IPS DF 4.7 (cell line): Measurements from ENCODE around the gene DCHS1.

Source experiments
- DNase-seq: peaks from one replicate; pipeline ENCODE4 v3.0.0-alpha.2; 2013; ENCODE audit warnings: low spot score; ENCODE audit errors: extremely low read depth

Gene DCHS1

DNA sequence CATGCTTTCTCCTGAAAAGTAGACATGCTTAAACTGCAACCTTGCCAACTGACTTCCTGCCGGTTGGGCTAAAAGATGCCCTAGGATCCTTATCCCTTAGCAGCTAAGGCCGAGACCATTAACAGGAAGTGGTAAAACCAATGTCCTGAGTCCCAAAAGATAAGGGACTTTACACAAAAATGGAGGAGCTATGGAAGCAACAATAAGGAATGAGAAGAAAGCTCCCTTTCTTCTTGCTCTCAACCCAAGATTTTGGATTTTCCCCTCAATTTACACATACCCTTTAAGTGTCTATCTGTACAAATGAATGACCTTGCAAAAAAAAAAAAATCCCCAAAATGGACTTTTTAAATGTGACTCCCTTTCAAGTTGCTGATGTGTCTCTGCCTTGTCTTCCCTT, 16.4 kb upstream of the DCHS1 start:
- no peak for DNase-seq

DNA sequence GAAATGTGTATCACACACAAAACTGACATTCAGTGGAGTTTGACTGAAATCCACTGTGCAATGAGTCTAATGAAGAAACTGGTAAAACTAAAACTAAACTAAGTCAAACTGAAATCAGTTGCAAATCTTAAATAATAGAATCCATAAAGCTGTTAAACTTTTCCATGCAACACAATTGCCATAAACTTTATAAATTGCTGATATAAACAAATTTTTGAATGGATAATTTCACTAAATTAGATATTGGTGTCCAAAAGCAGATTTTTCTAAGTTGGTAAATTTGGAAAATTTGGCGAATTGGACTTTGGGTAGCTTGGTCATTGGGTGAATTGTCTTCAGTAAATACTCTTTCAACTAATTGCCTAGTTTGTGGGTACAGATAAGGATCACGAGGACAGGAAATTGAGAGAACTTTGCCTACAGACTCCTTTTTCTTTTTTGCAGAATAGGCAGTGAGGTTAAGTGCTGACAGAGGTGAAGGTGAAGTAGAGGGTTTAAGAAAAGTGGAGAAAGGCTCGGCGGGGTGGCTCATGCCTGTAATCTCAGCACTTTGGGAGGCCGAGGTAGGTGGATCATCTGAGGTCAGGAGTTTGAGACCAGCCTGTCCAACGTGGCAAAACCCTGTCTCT, 14.7 kb upstream of the DCHS1 start:
- DNase-seq: no peak

- DNase-seq: no peak
Measured at GRCh38 chr11:6667733-6668374, 12.2 kb upstream of the DCHS1 start.

DNA sequence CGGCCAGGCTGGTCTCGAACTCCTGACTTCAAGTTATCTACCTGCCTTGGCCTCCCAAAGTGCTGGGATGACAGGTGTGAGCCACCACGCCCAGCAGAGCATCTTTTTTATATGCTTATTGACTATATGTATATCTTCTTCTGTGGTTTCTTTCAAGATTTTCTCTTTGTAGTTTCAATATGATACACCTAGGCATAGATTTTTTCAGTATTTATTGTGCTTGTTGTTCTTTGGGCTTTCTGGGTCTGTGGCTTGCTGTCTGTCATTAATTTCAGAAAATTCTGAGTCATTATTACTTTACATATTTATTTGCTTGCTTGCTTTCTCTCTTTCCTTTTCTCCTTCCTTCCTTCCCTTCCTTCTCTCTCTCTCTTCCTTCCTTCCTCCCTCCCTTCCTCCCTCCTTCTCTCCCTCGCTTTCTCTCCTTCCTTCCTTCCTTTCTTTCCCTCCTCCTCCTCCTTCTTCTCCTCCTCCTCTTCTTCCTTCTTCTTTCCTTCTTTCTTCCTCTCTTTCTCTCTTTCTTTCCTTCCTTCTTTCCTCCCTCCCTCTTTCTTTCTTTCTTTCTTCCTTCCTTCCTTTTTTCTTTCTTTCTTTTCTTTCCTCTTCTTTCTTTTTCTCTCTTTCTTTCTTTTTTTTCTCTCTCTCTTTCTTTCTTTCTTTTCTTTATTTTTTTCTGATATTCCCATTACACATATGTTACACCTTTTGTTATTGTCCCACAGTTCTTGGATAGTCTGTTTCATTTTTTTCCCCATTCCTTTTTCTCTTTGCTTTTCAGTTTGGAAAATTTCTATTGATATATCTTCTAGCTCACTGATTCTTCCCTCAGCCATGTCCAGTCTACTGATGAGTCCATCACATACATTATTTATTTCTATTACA, 10.9 kb upstream of the DCHS1 start:
- DNase-seq: no peak

- no peak for DNase-seq
Measured at GRCh38 chr11:6664551-6664950, 8.9 kb upstream of the DCHS1 start.

DNA sequence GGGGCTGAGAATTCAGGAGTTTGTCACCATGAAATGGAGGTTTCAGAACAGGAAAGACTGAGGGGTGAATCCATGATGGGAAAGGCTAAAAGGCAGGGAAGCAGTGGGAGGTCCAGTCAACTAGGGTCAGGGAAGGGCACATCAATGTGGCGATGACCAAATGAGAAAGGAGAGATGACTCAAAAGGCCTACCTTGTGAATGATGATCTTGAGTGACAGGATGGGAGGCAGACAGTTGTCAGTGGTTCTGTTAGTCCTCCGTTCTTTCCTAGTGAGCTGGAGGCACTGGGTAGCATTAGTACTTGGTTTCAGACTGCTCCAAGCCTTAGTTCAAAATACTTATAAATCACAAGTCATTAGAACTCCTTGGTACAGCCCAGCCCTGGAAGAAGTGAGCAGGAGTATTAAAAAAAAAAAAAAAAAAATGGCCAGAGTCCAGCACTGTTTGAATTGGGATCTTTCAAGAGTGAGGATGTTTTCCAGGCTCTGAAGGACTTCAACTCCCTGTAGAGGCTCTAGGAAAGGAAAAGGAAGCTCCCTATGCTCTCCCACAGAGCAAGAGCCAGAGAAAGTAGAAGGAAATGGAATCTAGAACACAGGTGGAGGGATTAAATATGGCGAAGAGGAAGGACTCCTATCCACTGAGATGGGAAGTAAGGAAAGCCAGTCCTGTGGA, 8.3 kb upstream of the DCHS1 start:
- no peak for DNase-seq

DNA sequence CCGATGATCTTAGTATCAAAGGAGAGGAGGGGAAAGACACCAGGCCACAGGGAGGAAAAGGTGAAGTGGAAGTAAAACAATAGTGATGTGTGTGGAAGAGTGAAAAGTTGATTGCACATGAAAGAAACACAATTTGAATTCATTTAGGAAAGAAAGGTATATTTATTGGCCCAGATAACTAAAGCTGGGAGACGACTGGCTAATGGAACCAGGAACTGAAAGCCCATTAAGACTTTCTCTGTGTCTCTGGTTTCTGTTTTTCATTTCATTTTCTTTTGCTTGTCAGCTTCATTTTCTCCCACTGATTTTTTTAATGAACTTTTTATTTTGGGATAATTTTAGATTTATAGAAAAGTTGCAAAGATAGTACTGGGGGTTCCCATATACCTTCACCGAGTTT, 5.1 kb upstream of the DCHS1 start:
- DNase-seq: no peak

GRCh38 chr11:6658647-6659046, 3.0 kb upstream of the DCHS1 start:
- no peak for DNase-seq

- DNase-seq: no peak
Measured at GRCh38 chr11:6657346-6657745, 1.7 kb upstream of the DCHS1 start.

- no peak for DNase-seq
Measured at GRCh38 chr11:6656936-6657335, 1.3 kb upstream of the DCHS1 start.

- DNase-seq: no peak
Measured at GRCh38 chr11:6656584-6656915, 941 bp upstream of the DCHS1 start.

DNA sequence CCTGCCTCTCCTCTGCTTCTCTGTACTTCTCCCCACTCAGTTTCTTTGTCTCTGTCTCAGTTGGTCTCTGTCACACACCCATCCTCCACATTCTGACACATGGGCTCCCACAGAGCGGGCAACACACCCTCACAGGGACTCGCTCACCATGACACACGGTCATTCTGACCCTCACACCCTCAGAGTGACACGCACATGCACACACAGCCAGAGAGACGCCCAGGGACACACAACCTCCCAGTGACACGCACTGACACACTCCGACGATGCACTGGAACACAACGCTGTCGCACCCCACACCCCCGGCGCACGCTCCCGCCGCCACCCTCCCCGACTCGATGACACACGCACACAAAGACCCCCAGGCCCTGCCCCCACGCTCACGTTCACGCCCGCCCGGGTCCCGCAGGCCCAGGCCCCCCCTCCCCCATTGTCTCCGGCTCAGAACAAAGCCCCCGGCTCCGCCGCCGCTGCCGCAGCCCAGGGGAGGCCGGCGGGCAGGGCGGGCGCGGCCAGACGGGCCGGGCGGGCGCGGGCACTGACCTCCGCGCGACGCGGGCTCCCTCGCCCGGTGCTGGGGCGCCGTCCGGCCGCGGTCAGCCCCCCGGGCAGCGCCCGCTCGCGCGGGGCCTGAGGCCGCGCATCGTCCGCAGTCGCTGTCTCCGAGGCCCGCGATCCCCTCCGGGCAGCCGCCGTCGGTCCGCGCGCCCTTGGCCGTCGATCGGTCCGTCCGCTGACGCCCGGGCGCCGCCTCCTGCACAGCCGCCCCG, 404 bp downstream of the DCHS1 start:
- DNase-seq: no peak

GRCh38 chr11:6654281-6655019, 1.2 kb downstream of the DCHS1 start:
- no peak for DNase-seq

- DNase-seq: no peak
Measured at GRCh38 chr11:6653656-6654055, 2.0 kb downstream of the DCHS1 start.

DNA sequence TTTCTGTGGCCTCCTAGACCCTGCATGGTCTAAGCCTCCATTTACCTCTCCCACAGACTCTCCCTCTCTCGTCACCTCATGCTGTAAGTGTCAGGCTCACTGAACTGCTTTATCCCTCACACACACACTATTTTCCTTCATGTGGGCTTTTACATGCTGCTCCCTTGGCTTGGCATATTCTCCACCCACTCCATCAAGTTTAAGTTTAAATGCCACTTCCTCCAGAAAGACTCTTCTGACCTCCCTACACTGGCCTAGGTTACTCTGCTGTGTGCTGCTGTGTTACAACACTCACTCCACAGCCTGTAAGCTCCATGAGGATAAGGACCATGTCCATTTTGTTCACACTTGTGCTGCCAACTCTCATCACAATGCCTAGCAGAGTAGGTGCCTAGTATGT, 2.5 kb downstream of the DCHS1 start:
- DNase-seq: no peak

DNA sequence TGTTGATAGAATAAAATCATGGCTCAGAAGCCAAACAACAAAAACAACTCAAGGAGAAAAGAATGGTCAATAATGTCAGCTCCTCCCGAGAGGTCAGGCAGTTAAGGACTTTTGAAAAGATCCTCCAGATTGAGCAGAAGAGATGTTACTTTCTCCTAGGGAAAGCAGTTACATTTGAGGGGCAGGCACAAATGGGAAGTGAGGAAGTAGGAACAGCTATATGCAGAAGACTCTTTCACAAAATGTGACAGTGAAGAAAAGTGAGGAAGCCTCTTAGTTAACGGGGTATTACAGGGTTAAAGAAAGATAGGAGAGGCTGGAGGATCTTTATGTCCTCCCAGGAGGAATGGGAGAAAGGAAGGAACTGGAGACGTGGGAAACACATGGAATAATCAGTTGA, 3.4 kb downstream of the DCHS1 start:
- DNase-seq: no peak

- no peak for DNase-seq
Measured at GRCh38 chr11:6650980-6651379, 4.6 kb downstream of the DCHS1 start.

GRCh38 chr11:6650104-6650503, 5.5 kb downstream of the DCHS1 start:
- no peak for DNase-seq

GRCh38 chr11:6648501-6648900, 7.1 kb downstream of the DCHS1 start:
- DNase-seq: no peak

DNA sequence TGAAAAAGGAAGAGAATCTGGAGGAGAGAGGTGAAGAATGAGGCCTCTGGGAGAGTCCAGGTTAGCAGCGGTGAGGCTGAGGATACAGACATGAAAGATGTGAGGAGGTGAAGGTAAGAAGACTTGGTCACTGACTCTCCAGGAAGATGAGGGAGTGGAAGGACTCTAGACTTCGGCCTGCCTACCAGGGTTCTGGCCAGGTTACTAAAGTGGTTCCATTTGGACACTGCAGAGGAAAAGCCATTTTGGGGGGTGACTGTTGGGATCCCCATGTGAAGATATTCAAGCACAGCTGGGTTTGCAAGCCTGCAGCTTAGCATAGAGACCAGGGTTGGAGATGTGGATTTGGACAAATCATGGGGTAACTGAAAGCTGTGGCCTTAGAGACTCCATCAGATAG, 7.8 kb downstream of the DCHS1 start:
- no peak for DNase-seq
